Measurements from ENCODE around the gene CD69.

DNA sequence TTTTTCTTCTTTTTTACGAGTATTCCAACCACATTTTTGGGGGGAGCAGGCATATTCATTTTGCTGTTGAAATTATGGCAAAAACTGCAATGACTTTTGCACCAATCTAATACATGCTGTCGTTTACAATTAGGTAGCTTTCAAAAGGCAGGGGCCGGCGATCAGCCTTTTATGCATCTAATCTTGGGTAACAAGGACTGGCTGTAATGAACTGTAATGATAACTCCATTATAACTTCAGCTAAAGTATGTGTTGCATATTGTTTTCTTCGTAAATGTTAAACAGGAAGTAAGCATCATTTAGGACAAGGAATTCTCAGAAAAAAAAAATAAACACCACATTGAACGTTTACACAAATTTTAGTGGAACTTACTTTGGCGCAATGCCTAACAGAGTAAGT is 36.3 kb upstream of the CD69 start:
- TF ChIP-seq EP300 (IDR thresholded peaks at IDR 0.05), result no peak
- TF ChIP-seq, protein P1, sequence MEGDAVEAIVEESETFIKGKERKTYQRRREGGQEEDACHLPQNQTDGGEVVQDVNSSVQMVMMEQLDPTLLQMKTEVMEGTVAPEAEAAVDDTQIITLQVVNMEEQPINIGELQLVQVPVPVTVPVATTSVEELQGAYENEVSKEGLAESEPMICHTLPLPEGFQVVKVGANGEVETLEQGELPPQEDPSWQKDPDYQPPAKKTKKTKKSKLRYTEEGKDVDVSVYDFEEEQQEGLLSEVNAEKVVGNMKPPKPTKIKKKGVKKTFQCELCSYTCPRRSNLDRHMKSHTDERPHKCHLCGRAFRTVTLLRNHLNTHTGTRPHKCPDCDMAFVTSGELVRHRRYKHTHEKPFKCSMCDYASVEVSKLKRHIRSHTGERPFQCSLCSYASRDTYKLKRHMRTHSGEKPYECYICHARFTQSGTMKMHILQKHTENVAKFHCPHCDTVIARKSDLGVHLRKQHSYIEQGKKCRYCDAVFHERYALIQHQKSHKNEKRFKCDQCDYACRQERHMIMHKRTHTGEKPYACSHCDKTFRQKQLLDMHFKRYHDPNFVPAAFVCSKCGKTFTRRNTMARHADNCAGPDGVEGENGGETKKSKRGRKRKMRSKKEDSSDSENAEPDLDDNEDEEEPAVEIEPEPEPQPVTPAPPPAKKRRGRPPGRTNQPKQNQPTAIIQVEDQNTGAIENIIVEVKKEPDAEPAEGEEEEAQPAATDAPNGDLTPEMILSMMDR (IDR thresholded peaks at IDR 0.05), result no peak
- TF ChIP-seq POLR2A (IDR thresholded peaks at IDR 0.05), result no peak
